ENCODE measurements around the gene RGS5.

RGS5 gene

DNA sequence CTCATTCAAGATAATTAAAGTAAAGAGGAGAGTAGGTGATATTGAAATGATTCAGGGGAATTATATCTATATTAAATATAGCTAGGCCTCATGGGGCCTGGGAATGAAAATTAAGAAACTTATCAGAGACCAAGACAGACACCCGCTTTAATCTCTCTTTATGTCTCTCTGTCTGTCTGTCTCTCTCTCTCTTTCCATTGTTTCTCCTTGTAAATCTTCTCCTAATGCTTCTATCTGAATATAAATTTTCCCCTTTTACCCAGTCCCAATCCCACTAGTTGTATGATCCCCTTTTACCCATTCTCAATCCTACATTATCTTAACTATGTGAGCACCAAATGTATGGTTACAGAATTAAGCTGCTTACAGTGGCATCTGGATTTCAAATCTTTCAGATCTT, 61.2 kb downstream of the RGS5 start:
- DNase-seq: no peak

DNA sequence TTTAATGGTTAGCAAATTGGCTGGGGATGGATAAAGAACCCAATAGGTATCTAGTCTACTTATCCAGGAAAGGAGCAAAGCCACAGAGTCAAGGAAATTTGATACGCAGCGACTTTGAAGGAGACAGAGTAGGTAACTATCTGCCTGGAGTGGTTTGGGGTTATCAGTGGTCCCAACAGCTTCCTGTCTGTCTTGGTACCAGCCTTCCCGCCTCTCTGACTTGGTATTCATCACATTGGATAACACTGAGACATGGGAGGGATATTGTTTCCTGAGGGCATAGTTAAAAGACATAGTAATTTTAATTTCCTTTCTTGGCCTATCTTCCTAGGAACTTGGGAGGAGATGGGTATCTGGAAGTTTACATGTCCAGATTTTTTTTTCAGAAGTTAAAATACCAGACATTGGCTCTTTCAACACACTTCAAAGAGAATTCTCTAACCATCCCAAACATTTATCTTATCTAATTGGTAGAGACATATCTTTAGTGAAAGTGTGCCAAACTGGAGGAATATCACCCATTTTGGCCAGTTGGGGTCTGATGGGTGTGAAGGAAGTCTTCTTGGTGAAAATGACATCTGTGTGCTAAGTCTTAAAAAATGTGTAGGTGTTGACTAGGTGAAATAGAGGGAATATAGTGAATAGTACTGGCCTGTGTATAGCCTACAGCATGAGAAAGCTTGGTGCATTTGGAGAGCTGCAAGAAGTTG, 65.0 kb downstream of the RGS5 start:
- DNase-seq: no peak

DNA sequence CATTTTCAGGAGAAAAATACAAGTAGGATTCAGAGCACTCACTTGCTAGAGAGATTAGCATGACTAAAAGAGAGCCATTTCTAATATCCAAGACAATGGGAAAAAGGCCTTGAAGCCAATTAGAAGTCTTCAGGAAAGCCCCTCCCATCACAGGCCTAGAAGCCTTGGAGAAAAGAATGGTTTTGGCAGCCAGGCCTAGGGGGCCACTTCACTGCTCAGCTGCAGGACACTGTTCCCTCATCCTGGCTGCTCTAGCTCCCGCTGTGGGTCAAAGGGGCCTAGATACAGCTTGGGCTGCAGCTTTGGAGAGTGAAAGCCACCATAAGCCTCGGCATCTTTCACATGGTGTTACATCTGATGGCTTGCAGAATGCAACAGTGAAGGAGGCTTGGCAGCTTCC, 70.7 kb downstream of the RGS5 start:
- DNase-seq: no peak

DNA sequence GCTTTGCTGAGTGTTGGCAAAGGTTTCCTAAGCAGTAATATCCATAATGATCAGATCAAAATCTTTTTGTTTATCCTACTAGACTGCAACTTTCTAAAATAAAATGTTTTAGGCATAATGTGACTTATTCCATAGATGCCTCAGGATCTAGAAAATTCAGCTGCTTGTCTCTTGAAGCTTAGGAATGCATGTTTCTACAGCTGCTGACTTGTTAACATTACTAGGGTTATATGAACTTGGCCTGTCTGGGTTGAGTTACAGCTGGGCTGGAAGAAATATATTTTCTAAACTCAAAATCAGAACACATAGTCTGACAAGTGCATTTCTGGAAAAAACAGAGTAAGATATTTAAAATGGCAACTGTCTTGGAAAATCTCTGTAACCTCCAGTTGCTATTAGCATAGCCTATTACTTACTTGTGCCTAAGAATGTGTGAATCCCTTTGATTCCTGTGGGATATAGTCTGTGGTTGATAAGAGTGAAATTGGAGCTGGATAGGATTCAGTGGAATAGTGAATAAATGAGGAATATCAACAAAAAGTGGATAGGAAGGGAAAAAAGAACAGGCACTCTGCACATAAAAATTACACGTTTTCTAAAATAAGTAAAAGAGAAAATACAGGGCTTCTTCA, 72.4 kb downstream of the RGS5 start:
- no peak for DNase-seq

DNA sequence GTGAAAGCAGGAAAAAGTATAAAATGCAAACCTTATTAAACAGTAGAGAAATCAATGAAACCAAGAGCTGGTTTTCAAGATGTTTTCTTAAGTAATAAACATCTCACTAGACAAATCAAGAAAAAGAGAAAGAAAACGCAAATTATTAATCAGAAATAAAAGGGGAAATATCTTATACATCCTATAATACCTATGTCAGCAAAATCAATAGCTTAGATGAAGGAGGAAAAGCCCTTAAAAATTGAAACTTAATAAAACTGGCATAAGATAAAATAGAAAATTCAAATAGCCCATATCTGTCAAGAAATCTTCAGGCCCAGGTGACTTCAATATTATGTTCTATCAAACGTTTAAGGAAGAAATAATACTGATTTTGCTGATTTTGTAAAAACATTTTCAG, 74.4 kb downstream of the RGS5 start:
- no peak for DNase-seq

DNA sequence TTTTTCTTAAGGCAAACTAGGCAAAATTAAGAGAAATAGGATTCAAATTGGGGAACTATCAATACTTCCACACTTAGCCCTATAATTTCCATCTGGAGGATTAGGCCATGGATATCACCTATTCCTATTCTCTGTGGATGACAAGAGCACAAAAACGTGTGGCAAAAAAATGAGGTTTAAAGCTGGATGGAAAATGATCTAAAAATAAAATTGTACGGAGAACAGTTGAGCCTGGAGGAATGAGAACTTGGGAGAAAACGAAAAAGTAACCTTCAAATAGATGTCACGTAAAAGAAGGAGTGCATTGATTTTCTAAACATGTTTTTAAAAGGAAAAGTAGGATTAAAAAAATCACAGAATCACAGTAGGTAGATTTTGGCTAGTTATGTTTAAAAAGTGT, 77.9 kb downstream of the RGS5 start:
- DNase-seq: no peak

DNA sequence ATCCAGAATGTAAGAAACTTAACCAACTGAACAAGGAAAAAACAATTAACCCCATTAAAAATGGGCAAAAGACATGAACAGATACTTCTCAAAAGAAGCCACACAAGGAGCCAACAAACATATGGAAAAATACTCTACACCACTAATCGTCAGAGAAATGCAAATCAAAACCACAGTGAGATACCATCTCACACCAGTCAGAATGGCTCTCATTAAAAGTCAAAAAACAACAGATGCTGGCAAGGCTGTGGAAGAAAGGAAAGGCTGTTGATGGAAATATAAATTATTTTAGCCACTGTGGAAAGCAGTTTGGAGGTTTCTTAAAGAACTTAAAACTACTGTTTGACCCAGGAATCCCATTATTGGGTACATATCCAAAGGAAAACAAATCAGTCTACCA, 82.3 kb downstream of the RGS5 start:
- DNase-seq: no peak

DNA sequence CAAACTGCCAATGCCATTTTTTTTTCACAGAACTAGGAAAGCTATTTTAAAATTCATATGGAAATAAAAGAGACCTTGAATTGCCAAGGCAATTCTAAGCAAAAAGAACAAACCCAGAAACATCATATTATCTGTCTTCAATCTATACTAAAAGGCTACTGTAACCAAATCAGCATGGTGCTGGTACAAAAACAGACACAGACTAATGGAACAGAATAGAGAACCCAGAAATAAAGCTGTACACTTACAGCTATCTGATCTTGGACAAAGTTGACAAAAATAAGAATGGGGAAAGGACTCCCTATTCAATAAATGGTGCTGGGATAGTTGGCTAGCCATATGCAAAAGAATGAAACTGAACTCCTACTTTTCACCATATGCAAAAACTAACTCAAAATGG, 83.0 kb downstream of the RGS5 start:
- no peak for DNase-seq

DNA sequence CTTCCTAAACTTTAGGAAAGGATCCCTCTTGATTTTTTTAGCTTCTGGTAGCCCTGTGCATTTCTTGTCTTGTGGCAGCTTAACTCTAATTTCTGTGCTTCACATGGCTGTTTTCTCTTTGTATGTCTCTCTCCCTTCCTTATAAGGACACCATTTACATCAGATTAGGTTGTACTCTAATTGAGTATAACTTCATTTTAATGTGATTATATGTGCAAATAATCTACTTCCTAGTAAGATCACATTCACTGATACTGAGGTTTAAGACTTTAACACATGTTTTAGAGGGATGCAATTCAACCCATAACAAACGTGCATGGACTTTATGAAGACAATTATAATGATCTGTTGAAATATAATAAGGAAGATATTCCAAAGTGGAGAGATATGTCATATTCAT, 86.8 kb downstream of the RGS5 start:
- DNase-seq: no peak

DNA sequence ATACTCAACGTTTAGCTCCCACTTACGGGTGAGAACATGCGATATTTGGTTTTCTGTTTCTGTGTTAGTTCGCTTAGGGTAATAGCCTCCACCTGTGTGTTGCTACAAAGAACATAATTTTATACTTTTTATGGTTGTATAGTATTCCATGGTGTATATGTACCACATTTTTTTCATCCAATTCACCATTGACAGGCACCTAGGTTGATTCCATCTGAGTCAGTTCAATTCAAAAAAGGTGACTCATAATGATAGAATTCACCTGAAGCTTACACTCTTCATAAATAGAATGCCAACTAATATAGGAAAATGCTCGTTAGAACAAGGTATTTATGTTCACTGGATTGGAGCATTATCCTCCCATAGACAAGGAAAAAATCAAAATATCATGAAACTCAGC, 95.1 kb downstream of the RGS5 start:
- no peak for DNase-seq

DNA sequence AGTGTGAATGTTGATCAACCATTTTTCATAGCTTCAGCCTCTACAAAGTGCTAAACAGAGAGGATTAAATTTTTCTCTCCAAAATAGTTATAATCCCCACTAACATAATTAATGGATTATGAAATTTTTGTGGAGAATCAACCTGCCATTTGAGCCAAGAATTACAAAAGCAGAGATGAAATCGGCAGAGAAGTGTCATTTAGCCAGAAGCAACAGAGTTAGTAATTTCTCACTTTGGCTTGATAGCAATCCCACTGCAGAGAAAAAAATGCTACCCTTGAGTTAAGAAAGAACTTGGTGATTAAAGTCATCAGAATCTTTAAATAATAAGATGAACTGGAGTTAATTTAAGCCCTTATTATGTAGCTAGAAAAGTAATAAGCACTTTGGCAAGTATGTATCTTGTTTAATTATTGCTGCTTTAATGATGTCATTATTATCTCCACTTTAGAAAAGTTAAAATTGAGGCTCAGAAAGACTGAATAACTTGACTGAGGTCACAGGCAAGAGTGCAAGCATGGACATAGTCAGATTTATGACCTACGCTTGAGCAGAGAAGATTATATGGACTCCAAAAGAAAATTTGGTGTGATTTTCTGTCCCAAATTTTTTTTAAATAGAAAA, 96.2 kb downstream of the RGS5 start:
- no peak for DNase-seq

DNA sequence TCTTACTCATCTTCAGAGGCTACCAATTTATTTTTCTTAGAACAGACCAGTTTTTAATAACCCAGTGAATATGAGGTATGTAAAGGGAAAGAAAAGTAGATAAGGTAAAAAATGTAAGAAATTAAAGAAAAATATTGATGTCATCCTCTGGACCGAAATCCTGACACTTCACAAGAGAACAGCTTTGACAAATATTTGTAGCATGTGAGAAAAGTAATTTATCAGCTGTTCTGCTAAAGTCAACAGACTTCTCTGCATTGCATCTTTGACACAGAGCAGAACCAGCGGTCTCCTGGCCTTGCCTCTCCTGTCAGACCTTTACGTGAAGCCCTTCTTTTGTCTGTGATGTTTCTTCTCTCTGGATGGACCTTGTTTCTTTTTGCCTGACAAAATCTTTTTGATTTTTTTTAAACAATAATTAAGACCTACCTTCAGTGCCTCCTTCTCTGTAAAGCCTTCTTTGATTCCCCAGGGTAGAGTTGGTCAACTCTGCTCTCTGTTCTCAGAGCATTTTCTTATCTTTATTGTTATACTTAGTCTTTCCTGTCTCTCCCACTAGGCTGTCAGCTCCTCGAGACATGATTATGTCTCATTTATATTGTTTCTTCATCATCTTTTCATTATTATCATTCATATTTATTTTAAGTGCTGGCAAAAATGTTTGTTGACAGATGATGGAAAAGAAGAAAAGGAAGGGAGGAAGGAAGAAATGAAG, 98.2 kb downstream of the RGS5 start:
- no peak for DNase-seq

DNA sequence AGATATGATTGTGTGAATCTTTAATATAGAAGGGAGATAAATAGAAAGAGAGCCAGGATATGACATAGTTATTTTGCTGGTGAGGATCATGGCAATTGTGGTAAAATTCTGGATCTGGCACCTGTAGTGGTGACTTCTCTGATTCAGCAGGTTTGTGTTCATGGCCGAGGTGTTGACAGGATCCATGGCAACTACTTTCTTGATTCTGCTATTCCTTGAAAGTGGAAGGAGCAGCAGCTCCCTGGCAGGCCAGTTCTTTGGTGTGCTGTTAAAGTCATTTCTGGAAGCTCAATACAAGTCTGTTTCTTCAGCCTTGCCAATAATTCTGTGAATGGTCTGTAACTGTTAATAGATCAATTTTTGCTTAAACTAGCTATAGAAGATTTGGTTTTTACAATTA, 100.1 kb downstream of the RGS5 start:
- DNase-seq: no peak

DNA sequence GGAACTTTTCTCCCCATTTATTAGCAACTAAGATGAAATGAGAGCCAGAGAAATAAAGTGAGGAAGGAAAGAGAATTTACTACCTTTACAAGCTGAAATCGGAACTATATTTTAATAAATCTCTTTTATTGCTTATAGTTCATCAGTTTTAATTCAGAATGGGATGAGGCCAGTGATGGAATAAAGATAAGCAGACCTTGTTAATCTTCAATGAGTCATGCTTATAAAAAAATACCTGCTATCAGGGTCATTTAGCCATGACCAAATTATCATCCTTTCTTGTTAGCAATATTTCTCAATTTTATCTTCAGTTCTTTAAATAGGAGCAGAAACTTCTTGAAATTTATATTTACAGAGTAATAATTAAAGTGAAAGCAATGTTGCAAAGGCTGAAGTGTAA, 107.5 kb downstream of the RGS5 start:
- no peak for DNase-seq

DNA sequence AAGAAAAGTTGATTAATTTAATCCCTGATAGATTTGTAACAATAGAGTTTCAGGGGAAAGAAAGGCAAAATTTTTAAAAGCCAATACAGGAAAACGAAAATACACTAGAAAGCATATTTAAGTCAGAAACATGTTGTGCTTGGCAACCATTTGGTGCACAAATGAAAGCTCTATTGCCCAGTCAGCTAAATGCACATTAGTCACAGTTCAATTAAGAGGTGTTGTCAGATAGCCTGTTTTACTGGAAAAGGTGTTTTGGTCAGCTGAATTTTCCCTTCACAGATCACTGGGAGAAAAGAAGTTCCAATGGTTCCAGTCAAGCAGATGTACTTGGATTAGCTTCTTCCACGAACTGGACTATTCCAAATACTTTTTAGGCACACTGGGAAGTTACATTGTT, 108.1 kb downstream of the RGS5 start:
- no peak for DNase-seq

DNA sequence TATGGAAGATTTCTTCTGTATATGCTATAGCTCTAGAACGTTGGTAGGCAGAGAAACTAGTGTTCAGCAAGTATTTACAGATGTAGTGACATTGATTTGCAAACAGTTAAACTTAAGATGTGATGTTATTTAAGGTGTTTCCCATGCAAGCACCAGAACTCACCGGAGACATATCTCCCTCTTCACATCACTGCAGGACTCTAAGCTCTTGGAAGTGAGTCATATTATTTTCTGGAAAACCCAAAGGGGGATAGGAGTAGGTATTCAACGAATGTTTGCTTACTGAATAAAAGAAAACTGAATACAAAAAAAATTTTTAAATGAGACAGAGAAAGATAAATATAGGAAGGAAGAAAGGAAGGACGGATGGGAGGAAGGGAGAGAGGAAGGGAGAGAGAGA, 108.5 kb downstream of the RGS5 start:
- no peak for DNase-seq

DNA sequence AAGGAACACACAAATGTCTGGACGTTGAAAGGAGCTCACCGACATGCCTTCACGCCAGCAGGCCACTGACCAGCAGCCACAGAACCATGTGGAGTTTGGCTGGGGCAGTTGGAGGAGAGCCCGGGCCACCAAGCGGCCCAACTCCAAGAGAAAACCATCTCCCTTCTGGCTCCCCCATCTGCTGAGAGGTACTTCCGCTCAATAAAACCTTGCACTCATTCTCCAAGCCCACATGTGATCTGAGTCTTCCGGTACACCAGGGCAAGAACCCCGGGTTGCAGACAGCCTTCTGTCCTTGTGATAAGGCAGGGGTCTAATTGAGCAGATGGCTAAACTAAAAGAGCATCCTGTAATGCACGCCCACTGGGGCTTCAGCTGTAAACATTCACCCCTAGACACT, 109.1 kb downstream of the RGS5 start:
- DNase-seq: no peak

DNA sequence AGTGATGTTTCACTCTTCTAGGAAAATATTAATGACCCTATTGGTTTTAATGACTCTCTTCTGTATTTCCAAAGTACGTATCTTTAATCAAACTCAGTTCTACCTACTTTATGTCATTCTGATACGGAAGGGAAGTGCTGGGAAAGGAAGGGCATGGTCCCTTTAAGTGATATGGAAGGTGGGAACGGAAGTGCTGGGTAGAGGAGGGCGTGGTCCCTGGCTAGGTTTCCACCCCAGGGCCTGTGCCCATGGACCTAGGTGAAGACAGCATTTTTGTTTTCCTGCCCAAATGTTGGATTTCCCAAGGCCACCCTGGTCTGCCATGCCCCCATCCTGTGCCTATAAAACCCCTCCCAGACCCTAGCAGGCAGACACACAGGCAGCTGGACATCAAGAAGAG, 109.5 kb downstream of the RGS5 start:
- no peak for DNase-seq
